ENCODE measurements around the gene ALAS1.

DNA sequence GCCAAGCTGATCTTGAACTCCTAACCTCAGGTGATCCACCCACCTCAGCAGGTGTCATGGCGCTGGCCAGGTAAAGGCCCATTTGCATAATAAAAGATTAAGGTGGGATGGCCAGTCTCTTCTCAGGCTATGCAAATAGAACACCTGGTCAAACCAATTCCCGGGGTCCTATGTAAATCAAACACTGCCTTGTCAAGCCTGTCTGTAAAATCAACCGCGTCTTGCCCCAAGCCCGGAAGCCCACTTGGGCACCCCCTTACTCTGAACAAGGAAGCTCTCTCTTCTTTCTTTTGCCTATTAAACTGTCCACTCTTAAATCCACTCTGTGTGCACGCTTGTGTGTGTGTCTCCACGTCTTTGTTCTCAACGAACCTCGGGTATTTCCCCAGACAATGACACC lies 30.7 kb upstream of the ALAS1 start:
- TF ChIP-seq, protein P1, sequence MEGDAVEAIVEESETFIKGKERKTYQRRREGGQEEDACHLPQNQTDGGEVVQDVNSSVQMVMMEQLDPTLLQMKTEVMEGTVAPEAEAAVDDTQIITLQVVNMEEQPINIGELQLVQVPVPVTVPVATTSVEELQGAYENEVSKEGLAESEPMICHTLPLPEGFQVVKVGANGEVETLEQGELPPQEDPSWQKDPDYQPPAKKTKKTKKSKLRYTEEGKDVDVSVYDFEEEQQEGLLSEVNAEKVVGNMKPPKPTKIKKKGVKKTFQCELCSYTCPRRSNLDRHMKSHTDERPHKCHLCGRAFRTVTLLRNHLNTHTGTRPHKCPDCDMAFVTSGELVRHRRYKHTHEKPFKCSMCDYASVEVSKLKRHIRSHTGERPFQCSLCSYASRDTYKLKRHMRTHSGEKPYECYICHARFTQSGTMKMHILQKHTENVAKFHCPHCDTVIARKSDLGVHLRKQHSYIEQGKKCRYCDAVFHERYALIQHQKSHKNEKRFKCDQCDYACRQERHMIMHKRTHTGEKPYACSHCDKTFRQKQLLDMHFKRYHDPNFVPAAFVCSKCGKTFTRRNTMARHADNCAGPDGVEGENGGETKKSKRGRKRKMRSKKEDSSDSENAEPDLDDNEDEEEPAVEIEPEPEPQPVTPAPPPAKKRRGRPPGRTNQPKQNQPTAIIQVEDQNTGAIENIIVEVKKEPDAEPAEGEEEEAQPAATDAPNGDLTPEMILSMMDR (IDR thresholded peaks at IDR 0.05 in 8 of 11, conservative IDR thresholded peaks at IDR 0.05 in 3 of 11), result no peak
- no peak for TF ChIP-seq POLR2AphosphoS5 (IDR thresholded peaks at IDR 0.05)

Data from spleen (tissue), 7 donors.